Measurements from ENCODE around the gene CYB561. TPM values are rescaled to one million over a fixed set of nuclear protein-coding genes. Genes with fewer than 3 reads are reported as not detected.

CYB561 gene
- total RNA-seq, 1 experiment from 2014 or later = 20.7 TPM

DNA sequence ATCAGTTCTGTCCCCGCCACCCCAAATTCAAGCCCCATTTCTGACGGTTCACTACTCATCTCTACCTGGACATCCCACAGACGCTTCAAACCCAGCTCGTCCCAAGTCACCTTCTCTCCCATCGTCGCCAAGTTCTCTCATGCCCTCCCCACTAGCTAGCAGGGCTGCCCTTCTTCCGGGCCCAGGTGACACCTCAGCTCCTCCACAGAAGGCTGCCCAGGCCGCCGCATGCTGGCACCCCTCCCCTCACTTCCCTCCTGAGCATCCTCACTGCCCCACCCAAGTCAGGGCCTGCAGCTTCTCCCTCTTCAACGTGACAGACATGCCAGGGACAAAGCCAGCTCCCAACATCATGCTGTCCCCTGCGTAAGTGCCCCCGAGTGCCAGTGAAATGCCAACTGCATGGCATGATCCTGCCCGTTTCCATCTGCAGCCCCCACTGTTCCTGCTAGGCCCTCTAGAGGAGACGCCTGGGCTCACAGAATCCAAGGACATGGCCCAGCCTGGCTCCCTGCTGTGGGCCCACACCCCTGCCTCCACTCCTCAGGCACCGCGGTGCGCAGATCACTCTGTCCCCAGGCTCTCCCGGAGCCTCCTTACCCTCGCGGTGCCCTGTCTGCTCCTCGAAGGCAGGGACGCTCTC, 5.9 kb downstream of the CYB561 start:
- no peak overlapping the region for H4K5ac ChIP-seq (ENCODE audit: insufficient read length, low read depth, low read length)
- WGBS (ENCODE audit: extremely low coverage, insufficient read length, low lambda C conversion rate) = no CpG with 5 or more reads among the region's 22 CpGs
- H2BK12ac ChIP-seq (ENCODE audit: insufficient read length, low read depth, low read length) = no peak overlapping the region
- H3K9me3 ChIP-seq (ENCODE audit: control insufficient read depth, low read depth, low read length) = no peaks in the 10 kb centered on the region
- H2BK15ac ChIP-seq (ENCODE audit: low read depth, low read length) = no peak overlapping the region
- Mint-ChIP-seq H3K27me3 (ENCODE audit: low read depth) (peaks cover 6% of the 10 kb centered on the region), H3K4me1 (peaks cover 23 to 46% of the 10 kb centered on the region in 2 experiments), H3K36me3 (ENCODE audit: insufficient read depth in 1 of 3, low read depth in 3 of 3) (peaks cover 0 to 2% (median 0%) of the 10 kb centered on the region in 3 experiments; a peak in 2 of 7 replicates), H3K4me3 (no peak overlapping the region; a peak in 1 of 5 replicates), H3K27ac (peak overlapping the region in 2 of 3 experiments; percentile 1 to 52; a peak in 3 of 7 replicates), H3K9me3 (no peaks in the 10 kb centered on the region; a peak in 1 of 5 replicates)
- H3K4me1 ChIP-seq (ENCODE audit: insufficient read depth, low read length) = no peaks in the 10 kb centered on the region; the same call in 1 of the 2 replicates
- no peak overlapping the region for H3K9ac ChIP-seq (ENCODE audit: extremely low read depth, insufficient read length, low read length)
- no peak overlapping the region for H3T11ph ChIP-seq (ENCODE audit: low read length)
- no peak overlapping the region for H3K4ac ChIP-seq (ENCODE audit: low read depth, low read length)
- no peak overlapping the region for H4K8ac ChIP-seq (replicated peaks; ENCODE audit: insufficient read length, low read depth, low read length)
- no peak overlapping the region for H4K91ac ChIP-seq (ENCODE audit: insufficient read length, low read depth, low read length)
- no peak overlapping the region for H3K23ac ChIP-seq (ENCODE audit: insufficient read length, low read depth, low read length)
- H3K14ac ChIP-seq (ENCODE audit: insufficient read depth, low read length) = no peak overlapping the region
- H3K27ac ChIP-seq (ENCODE audit: insufficient read length, low read depth, low read length) = no peak overlapping the region
- H2AFZ ChIP-seq (ENCODE audit: low read length) = no peak overlapping the region
- H2BK5ac ChIP-seq (ENCODE audit: insufficient read length, low read length) = no peak overlapping the region
- no peak for DNase-seq
- H3K18ac ChIP-seq (ENCODE audit: insufficient read length, low read depth, low read length) = no peak overlapping the region
- no peak overlapping the region for H3K56ac ChIP-seq (ENCODE audit: insufficient read length, low read depth, low read length)
- H3K23me2 ChIP-seq (ENCODE audit: insufficient read length, low read depth, low read length, poor library complexity, severe bottlenecking) = peaks cover 1% of the 10 kb centered on the region
- H3K79me1 ChIP-seq (ENCODE audit: insufficient read depth, low read depth, low read length, poor library complexity, severe bottlenecking) = no peaks in the 10 kb centered on the region
- H3K4me2 ChIP-seq (ENCODE audit: insufficient read depth, insufficient read length, low read length) = no peak overlapping the region
- no peak overlapping the region for H2BK20ac ChIP-seq (ENCODE audit: low read depth, low read length, poor library complexity, severe bottlenecking)
- H3K79me2 ChIP-seq (ENCODE audit: insufficient read depth, low read length) = no peaks in the 10 kb centered on the region
- no peak overlapping the region for H2AK5ac ChIP-seq (ENCODE audit: insufficient read length, low read length)
- no peaks in the 10 kb centered on the region; the same call in 1 of the 2 replicates for H3K27me3 ChIP-seq (ENCODE audit: insufficient read depth, low read length)
- H2BK120ac ChIP-seq (ENCODE audit: low read depth, low read length, poor library complexity, severe bottlenecking) = no peak overlapping the region
- TF ChIP-seq CTCF (conservative IDR thresholded peaks at IDR 0.05) = peak; percentile 37; the same call in 1 of the 3 replicates
- peaks cover 4% of the 10 kb centered on the region for H4K20me1 ChIP-seq (ENCODE audit: control insufficient read depth, insufficient read depth, insufficient read length)

Measured in H9 (cell line).